Inflammatory macrophage treated with lipopolysaccharide for 1 hour (primary cell): ENCODE results near the gene PHEX.

Experiments
- DNase-seq, 2 donors: peaks; one replicate each; pipeline ENCODE4 v3.0.0-alpha.2; 2020 to 2022

PHEX gene

GRCh38 chrX:22109442-22109841 is 77.3 kb downstream of the PHEX start:
- no peak for DNase-seq

GRCh38 chrX:22110729-22111494 is 78.8 kb downstream of the PHEX start:
- DNase-seq = no peak

DNA sequence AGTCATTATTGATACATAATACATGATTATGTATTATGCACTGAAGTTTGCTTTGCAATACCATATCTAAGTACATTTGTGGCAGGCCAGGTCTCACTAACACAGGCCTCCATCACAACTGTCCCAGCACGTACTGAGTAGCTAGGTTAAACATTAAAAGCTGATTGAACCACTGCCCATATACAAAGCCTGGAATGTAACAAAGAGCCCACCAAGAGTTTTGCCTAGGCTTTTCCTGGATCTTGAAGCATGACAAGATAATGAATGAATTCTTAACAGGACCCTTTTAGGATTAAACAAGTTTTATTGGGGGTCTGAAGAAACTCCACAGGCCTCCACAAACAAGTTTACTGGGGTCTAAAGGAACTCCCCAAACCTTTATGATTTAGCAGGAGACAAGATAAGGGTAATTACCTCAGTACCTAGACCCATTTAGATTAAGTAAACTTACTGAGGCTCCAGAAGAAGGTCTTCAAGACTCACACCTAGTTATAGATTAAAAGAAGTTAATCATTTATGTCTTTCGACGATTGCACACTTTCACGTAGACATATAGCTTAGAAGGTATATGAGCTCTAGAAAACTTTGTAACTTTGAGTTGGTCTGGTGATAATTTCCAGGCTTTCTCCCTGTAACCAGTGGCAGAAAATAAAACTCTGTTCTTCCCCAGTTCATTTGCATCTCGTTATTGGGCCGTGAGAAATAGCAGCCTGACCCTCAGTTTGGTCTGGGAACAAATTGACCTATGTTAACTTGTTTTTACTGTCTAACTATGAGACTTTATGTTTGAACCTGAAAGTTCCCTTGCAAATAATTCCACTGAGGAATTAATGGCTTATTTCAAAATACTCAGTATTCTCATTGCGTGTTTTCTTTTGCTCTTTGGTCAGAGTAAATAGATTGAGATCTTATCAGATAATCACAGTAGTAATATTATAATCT is 84.8 kb downstream of the PHEX start:
- no peak for DNase-seq

DNA sequence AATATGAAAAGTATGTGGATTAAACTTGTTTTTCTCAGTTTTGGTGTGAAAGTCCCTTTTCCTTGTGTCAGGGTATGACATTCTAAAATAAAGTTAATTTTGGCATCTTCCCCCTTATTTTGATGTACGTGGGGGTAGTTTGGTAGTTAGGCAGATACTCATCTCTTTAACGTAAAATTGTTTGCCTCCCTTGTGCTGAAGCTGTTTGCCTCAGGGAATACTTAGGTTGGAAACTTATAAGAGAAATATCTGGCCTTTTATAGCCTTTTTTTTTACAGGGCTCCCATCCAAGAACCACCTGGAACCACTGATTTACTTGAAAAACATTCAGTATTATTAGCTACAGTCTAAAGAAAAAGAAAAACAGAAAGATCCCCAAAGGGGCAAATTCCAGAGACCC is 85.5 kb downstream of the PHEX start:
- DNase-seq = no peak

DNA sequence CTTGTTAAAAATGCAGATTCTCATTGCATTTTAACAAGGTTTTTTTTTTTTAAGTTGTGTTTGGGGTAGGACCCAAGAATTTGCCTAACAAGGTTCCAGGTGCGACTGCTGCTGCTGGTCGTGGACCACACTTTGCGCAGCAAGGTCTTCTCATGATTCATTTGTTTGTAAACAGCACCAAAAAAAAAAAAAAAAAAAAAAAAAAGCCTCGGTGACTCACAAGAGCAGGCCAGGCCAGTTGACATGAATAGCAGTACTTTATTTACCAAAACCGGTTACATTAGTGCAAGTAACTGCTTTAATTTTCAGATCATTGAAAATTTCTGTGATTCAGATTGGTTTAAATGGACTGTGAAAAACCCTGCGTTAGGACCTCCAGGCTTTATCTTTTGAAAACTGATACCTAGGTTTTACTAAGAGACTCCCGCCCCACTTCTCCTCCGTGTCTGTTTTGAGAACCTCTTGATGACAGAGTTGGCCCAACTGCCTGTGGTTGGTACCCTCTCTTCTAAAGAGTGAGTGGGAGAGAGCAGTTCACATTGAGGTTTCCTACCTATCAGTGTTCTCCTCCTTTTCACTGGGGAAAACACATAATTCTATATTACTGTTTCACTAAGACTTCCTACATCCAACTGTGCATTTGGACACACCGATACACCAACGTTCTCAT is 86.2 kb downstream of the PHEX start:
- DNase-seq = no peak

- DNase-seq = no peak
Observed at GRCh38 chrX:22121161-22121560, 89.0 kb downstream of the PHEX start.

DNA sequence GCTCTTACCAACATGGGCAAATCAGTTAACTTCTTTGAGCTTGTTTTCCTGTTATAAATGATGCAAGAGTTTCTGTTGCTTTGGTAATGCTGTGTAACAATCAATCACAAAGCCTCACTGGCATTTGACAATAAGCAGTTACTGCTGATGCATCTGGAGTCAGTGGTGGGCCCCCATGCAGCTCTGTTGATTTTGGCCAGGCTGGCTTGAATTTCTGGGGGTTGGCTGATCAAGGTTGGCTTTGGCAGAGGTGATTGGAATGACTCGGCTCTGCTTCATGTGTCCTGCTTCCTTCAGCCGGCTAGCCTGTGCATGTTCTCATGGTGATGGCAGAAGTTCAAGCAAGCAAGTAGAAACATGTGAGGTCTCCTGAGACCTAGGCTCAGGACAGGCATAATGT is 90.4 kb downstream of the PHEX start:
- no peak for DNase-seq

DNA sequence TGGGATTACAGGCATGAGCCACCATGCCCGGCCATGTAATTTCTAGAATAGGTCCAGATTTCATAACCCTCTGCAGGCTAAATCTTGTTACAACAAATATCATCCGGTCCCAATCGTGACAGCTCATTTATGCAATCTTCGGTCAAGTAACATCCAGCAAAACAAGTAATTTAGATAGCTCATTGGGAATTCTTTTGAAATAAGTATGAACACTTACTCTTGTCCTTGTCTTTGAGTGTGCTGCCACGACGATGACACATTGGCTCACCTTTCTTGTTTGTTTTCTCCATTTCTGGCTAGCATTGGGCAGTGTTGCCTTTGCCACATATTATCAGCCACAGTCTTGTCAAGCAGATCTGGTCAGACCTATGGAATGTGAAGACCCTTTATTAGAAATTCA is 92.0 kb downstream of the PHEX start:
- no peak for DNase-seq

GRCh38 chrX:22125481-22125880 is 93.4 kb downstream of the PHEX start:
- DNase-seq = no peak

- no peak for DNase-seq
Observed at GRCh38 chrX:22126327-22126726, 94.2 kb downstream of the PHEX start.

DNA sequence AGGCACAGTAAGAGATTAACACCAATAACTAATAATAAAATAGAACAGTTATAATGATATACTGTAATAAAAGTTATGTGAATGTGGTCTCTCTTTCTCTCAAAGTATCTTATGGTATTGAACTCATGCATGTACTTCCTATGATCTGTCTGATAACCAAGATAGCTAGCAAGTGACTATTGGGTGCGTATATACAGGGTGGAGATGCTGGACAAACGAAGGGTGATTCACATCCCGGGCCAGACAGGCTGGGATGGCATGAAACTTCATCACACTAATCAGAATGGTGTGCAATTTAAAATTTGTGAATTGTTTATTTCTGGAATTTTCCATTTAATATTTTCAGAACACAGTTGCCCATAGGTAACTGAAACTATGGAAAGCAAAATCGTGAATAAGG is 96.8 kb downstream of the PHEX start:
- no peak for DNase-seq

DNA sequence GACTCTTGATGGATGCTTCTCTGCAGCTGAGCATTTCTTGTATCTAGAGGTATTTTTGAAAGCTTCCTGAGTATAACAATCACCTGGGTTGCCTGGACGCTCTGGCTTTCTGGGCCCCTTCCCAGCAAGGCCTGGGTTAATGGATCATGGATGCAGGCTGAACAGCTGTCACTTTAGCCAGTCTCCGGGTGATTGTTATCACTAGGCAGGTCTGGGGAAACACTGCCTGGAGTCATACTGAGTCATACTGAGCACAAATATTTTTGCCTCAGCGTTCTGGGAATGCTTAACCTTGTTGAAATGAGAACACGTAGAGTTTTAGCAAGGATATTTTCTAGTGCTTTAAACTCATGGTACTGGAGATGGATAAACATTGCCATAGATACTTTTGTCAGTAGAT is 102.6 kb downstream of the PHEX start:
- no peak for DNase-seq

DNA sequence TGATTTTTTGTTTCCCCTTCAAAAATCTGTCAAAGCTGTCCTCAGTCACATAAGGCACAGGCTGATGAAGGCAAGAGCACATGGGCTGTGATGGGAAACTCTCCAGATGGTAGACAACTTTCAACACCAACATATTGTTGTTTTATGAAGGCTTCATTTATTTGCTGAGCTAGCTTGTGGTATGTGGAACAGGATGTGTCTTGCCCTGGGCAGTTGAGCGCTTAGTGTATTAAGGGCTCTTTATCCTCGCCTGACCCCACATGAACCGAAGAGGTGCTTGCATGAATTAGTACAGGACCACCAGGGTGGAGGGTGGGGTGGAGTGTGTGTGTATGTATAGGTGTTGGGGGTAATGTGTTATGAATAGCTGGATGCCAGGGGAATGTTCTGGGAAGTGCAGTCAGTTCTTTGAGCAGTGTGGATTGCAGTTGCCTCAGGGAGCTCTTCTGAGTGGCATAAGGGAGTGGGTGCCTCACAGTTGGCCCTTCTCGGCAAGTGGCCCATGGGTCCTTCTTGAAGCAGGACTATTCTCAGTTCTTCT is 103.1 kb downstream of the PHEX start:
- no peak for DNase-seq

DNA sequence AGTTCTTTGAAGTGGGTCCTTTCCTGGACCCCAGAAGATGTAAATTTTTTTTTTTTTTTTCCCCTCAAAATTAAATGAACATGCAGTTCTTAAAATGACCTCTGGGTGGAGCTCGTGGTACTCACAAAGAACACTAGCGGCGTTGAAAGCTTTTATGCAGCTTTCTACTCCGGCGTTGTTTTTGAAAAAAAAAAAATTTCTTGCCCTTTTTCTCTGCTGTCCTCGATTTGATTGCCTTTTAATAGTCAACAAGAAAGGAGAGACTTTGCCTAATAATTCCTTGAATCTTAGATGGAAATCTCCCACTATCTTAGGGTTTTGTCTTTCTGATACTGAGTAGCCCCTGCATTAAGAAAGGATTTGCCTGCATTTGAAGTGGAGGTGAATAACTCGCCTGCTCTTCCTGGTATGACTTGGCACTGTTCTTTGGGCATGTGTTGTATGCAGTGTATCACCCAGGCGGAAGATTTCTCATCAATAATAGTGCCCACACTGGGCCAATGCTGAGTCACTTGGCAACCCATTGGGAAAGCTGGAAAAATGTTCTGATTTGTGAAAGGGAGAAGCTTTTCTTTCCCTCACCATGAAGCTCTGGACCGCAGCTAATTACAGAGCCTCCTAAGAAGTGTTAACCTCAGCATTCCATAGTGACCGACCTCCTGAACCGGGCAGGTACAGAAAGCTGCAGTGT is 104.0 kb downstream of the PHEX start:
- DNase-seq = peak; percentile 7 to 43

DNA sequence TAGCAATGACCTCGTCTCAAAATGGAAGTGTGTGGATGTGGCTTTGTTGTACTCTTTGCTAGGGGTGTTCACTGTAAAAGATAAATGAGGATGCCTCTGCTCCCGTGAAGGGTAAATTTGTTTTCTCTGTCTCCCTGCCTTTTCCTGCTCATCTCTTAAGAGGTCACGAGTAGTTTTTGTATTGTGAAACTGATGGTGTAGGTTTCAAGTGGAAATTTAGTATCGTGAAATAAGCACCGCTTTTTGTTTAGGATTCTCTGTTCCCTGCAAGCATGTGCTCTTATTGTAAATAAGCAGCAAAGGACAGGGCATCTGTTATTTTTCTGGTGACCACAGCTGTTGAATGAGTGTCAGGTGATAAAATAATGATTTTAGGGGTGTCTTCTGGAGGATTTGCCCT is 104.6 kb downstream of the PHEX start:
- DNase-seq = no peak

- no peak for DNase-seq
Observed at GRCh38 chrX:22139822-22140221, 107.7 kb downstream of the PHEX start.

- DNase-seq = no peak
Observed at GRCh38 chrX:22141047-22141730, 109.1 kb downstream of the PHEX start.

DNA sequence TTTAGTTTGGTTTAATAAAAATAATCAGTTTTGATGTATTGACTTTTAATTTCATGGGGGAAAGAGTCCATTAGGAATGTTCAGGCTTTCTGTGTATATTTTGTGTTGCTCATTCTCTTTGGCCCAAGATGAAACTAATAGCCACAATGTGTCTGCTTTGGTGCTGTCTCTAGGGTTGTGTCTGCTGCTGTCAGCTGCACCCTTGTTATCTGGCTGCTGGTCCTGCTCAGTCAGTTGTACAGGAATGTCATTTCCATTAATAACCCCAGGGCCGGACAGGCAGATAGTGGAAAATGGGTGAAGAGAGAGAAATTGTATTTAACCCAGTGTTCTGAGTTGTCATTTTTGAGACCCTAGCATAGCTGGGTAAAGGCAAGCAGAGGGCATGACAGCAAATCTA is 115.1 kb downstream of the PHEX start:
- no peak for DNase-seq

- no peak for DNase-seq
Observed at GRCh38 chrX:22147942-22148341, 115.8 kb downstream of the PHEX start.

DNA sequence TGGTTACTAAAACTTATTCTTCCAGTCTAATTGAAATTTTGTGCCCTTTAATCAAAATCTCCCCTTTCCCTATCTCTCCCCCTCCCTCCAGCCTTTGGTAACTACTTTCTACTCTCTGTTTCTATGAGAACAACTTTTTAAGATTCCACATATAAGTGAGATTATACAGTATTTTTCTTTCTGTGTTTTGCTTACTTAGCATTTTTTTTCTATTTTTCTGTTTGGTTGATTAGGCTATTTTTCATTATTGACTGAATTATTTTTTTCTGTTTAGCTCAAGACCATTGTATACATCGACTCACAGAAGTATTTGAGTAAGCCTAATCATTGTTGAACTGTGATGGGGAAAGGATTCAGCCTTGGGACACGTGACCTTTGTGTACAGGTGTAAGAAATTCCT is 116.4 kb downstream of the PHEX start:
- DNase-seq = no peak

DNA sequence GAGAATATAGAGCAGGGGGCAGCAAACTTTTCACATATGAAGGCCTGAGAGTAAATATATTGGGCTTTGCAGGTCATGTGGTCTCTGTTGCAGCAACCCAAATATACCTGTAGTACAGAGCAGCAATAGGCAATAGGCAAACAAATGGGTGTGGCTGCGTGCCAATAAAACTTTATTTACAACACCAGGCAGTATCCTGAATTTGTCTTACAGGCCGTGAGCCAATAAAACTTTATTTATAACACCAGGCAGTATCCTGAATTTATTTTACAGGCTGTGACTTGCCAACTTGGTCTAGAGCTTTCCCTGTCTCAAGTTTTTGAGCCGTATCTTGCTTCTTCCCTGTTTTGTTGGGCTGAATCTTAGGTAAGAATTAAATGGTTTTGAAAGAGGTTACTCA is 118.2 kb downstream of the PHEX start:
- no peak for DNase-seq

DNA sequence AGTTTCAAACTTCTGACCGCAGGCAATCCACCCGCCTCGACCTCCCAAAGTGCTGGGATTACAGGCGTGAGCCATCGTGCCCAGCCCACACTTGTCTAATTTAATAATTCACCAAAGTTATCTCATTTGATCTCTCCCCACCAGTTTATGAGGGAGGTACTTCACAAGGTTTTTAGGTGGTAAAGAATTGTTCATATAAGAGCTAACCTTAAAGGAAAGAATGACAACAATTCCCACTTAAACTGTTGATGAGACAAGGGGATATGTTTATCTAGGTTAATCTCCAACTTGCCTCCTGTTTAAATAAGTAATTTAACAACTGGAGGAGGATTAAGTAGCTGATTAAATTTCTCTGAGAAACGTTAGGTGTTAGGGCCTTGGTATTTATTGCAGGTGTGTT is 123.0 kb downstream of the PHEX start:
- DNase-seq = no peak
